Natural killer cell treated with Interleukin-12 subunit alpha and Interleukin-12 subunit beta and Interleukin-15 and Interleukin-18, amount 100 ng/mL, for 72 hours (primary cell): ENCODE results near the gene ABCG4. TPM values are rescaled to one million over a fixed set of nuclear protein-coding genes. Genes with fewer than 3 reads are reported as not detected.

Experiments
- ATAC-seq, 2 donors: fragments of 150-1000 bp; cut with Tn5 transposase in 1 of 2; sonication (Bioruptor Pico), chemical (Tn5 transposase) in 1 of 2; 2 replicates each; pipeline ENCODE4 v1.10.0; 2021
- DNase-seq: peaks from one replicate; pipeline ENCODE4 v3.0.0; 2022; ENCODE audit warnings: low spot score
- H3K27ac Mint-ChIP-seq, 2 donors: 1 replicate in 1 of 2; 2 replicates in 1 of 2; pipeline ENCODE4 v1.8.0; 2022; ENCODE audit warnings: mixed read lengths in 2 of 2, mild to moderate bottlenecking in 1 of 2, moderate library complexity in 1 of 2
- H3K27me3 Mint-ChIP-seq, 2 donors: 1 replicate in 1 of 2; 2 replicates in 1 of 2; pipeline ENCODE4 v1.8.0; 2022; ENCODE audit warnings: mixed read lengths in 2 of 2
- H3K36me3 Mint-ChIP-seq: one replicate; pipeline ENCODE4 v1.8.0; 2022; ENCODE audit warnings: mixed read lengths
- H3K4me1 Mint-ChIP-seq, 2 donors: 1 replicate in 1 of 2; 2 replicates in 1 of 2; pipeline ENCODE4 v1.8.0; 2022; ENCODE audit warnings: low read depth in 2 of 2, mixed read lengths in 2 of 2, mild to moderate bottlenecking in 1 of 2
- H3K4me3 Mint-ChIP-seq: one replicate; pipeline ENCODE4 v1.8.0; 2022; ENCODE audit warnings: mixed read lengths
- H3K9me3 Mint-ChIP-seq: 2 replicates; pipeline ENCODE4 v1.8.0; 2022; ENCODE audit warnings: mixed read lengths
- total RNA-seq, 2 donors: library from RNA; stranded (reverse); gene quantifications; one replicate each; pipeline ENCODE4 v1.2.3, GENCODE V29; 2022

ABCG4 gene
- total RNA-seq, 2 donors from 2014 or later, result not detected

- ATAC-seq, result no peak
- Mint-ChIP-seq H3K27me3 (no peaks in the 10 kb centered on the region), H3K4me3 (peak overlapping the region; percentile 95), H3K4me1 (peaks cover 20 to 23% of the 10 kb centered on the region in 2 donors), H3K27ac (peak overlapping the region; percentile 16 to 92), H3K36me3 (no peaks in the 10 kb centered on the region), H3K9me3 (no peaks in the 10 kb centered on the region)
- no peak for DNase-seq
Observed at GRCh38 chr11:119205080-119205479, 56.2 kb downstream of the ABCG4 start.

GRCh38 chr11:119205574-119206510, 57.0 kb downstream of the ABCG4 start, which contains the start of gene CBL:
TSS of gene CBL (plus strand) at chr11:119206339. CDS start at chr11:119206418, 79 bp downstream.
- Mint-ChIP-seq H3K4me1 (peaks cover 20 to 23% of the 10 kb centered on the region in 2 donors), H3K36me3 (no peaks in the 10 kb centered on the region), H3K4me3 (peak within 1 kb of the TSS; percentile 95), H3K27me3 (no peaks in the 10 kb centered on the region), H3K27ac (peak within 1 kb of the TSS; percentile 81 to 98), H3K9me3 (no peaks in the 10 kb centered on the region)
- DNase-seq (peak; percentile 91), ATAC-seq (peak; percentile 94 to 95)

- ATAC-seq (peak; percentile 56 to 62), DNase-seq (peak; percentile 79)
- Mint-ChIP-seq H3K9me3 (no peaks in the 10 kb centered on the region), H3K4me3 (peak overlapping the region; percentile 95), H3K4me1 (peaks cover 20 to 23% of the 10 kb centered on the region in 2 donors), H3K27ac (peak overlapping the region; percentile 81 to 98), H3K27me3 (no peaks in the 10 kb centered on the region), H3K36me3 (no peaks in the 10 kb centered on the region)
Observed at GRCh38 chr11:119206511-119207414, 57.9 kb downstream of the ABCG4 start.

- peaks cover 20 to 23% of the 10 kb centered on the region in 2 donors for H3K4me1 Mint-ChIP-seq
- H3K27ac Mint-ChIP-seq, result peak overlapping the region; percentile 81 to 98
- DNase-seq (no peak), ATAC-seq (no peak)
- no peaks in the 10 kb centered on the region for H3K36me3 Mint-ChIP-seq
- H3K27me3 Mint-ChIP-seq, result no peaks in the 10 kb centered on the region
- H3K9me3 Mint-ChIP-seq, result no peaks in the 10 kb centered on the region
- H3K4me3 Mint-ChIP-seq, result peak overlapping the region; percentile 95
Observed at GRCh38 chr11:119207415-119207960, 58.6 kb downstream of the ABCG4 start.

GRCh38 chr11:119209186-119209585, 60.3 kb downstream of the ABCG4 start:
- Mint-ChIP-seq H3K4me3 (no peak overlapping the region), H3K27ac (no peak overlapping the region), H3K4me1 (peaks cover 23% of the 10 kb centered on the region in 2 donors), H3K9me3 (no peaks in the 10 kb centered on the region), H3K36me3 (no peaks in the 10 kb centered on the region), H3K27me3 (no peaks in the 10 kb centered on the region)
- ATAC-seq, result no peak
- DNase-seq, result no peak

GRCh38 chr11:119210050-119210449, 61.2 kb downstream of the ABCG4 start:
- no peak overlapping the region for H3K4me3 Mint-ChIP-seq
- no peaks in the 10 kb centered on the region for H3K36me3 Mint-ChIP-seq
- DNase-seq (no peak), ATAC-seq (no peak)
- H3K9me3 Mint-ChIP-seq, result no peaks in the 10 kb centered on the region
- H3K27me3 Mint-ChIP-seq, result no peaks in the 10 kb centered on the region
- H3K27ac Mint-ChIP-seq, result no peak overlapping the region
- H3K4me1 Mint-ChIP-seq, result peaks cover 17 to 23% of the 10 kb centered on the region in 2 donors

Other genes starting within 250 kb of the ABCG4 start
- gene BCL9L, start 223.1 kb upstream of the ABCG4 start, total RNA-seq, result 10 to 100 TPM; 33.5 to 62.2 TPM
- 1 to 10 TPM in 1 of 2 donors, under 1 TPM in 1; 0.64 to 1.1 TPM for gene UPK2, start 192.8 kb upstream of the ABCG4 start, total RNA-seq
- gene FOXR1, start 177.3 kb upstream of the ABCG4 start, total RNA-seq, result not detected
- 10 to 100 TPM; 53.4 to 97.8 TPM for gene CENATAC, start 150.9 kb upstream of the ABCG4 start, total RNA-seq
- gene RPS25, start 130.7 kb upstream of the ABCG4 start, total RNA-seq, result 100 to 1,000 TPM; 711 to 875 TPM
- gene TRAPPC4, start 130.3 kb upstream of the ABCG4 start, total RNA-seq, result 10 to 100 TPM; 76.3 to 82.3 TPM
- gene SLC37A4, start 118.2 kb upstream of the ABCG4 start, total RNA-seq, result 10 to 100 TPM; 20.3 to 32.6 TPM
- gene HYOU1, start 91.8 kb upstream of the ABCG4 start, total RNA-seq, result 100 to 1,000 TPM; 259 to 333 TPM
- 10 to 100 TPM; 34.7 to 42.0 TPM for gene VPS11, start 81.2 kb upstream of the ABCG4 start, total RNA-seq
- 10 to 100 TPM; 18.0 to 53.9 TPM for gene HMBS, start 64.2 kb upstream of the ABCG4 start, total RNA-seq
- 10 to 100 TPM; 51.9 to 96.2 TPM for gene DPAGT1, start 47.2 kb upstream of the ABCG4 start, total RNA-seq
- gene C2CD2L, start 41.7 kb upstream of the ABCG4 start, total RNA-seq, result 10 to 100 TPM; 37.9 to 58.4 TPM
- 10 to 100 TPM; 33.4 to 49.5 TPM for gene HINFP, start 27.5 kb upstream of the ABCG4 start, total RNA-seq
- gene NLRX1, start 19.7 kb downstream of the ABCG4 start, total RNA-seq, result 10 to 100 TPM; 13.0 to 14.1 TPM
- gene NHERF4, start 36.4 kb downstream of the ABCG4 start, total RNA-seq, result under 1 TPM in 1 of 2 donors, not detected in 1; 0.64 TPM
- gene CBL, start 57.3 kb downstream of the ABCG4 start, total RNA-seq, result 10 to 100 TPM; 29.1 to 50.5 TPM
- gene MCAM, start 168.1 kb downstream of the ABCG4 start, total RNA-seq, result 1 to 10 TPM in 1 of 2 donors, under 1 TPM in 1; 0.74 to 1.7 TPM
- gene RNF26, start 185.5 kb downstream of the ABCG4 start, total RNA-seq, result 10 to 100 TPM; 16.6 to 32.5 TPM
- gene C1QTNF5, start 191.8 kb downstream of the ABCG4 start, total RNA-seq, result not detected
- not detected for gene MFRP, start 197.7 kb downstream of the ABCG4 start, total RNA-seq
- gene USP2, start 232.6 kb downstream of the ABCG4 start, total RNA-seq, result not detected